Measurements from ENCODE around the gene PBXIP1. TPM values are rescaled to one million over a fixed set of nuclear protein-coding genes. Genes with fewer than 3 reads are reported as not detected.
A peak's percentile ranks its signal among the peaks of the same experiment; 100 is the strongest.

The PBXIP1 gene
- total RNA-seq, 2 experiments from 2014 or later = 55.9 to 57.3 TPM

GRCh38 chr1:154954541-154954940 lies 1.4 kb downstream of the PBXIP1 start:
- intact Hi-C loops (cut with micrococcal nuclease) = no loop called here
- POLR2A ChIA-PET = interaction anchor here (0.6 to 3.7 kb wide), 8 partner anchors 10 to 96 kb away, joined by 3 to 23 read pairs (median 6); partner anchors contain the start of genes ADAM15, CKS1B, FLAD1 and PMVK
- CTCF ChIA-PET = interaction anchor here (1.0 to 5.3 kb wide), 11 partner anchors 15 to 107 kb away, joined by 3 to 38 read pairs (median 8); partner anchors contain the start of genes ADAM15, FLAD1 and PMVK
- H3K27ac Mint-ChIP-seq = peak overlapping the region; percentile 97
- no peaks in the 10 kb centered on the region for H3K27me3 Mint-ChIP-seq
- no peak for DNase-seq
- H3K36me3 Mint-ChIP-seq = peaks cover 12% of the 10 kb centered on the region
- H3K4me3 Mint-ChIP-seq = peak overlapping the region; percentile 92
- H3K4me1 Mint-ChIP-seq (ENCODE audit: low read depth) = peaks cover 76% of the 10 kb centered on the region
- no peaks in the 10 kb centered on the region for H3K9me3 Mint-ChIP-seq

GRCh38 chr1:154953611-154954038 lies 2.3 kb downstream of the PBXIP1 start:
- intact Hi-C loops (cut with micrococcal nuclease) = no loop called here
- POLR2A ChIA-PET = interaction anchor here (0.9 to 3.7 kb wide), 4 partner anchors 9 to 47 kb away, joined by 3 to 23 read pairs (median 16); partner anchors contain the start of genes PMVK and ZBTB7B

DNA sequence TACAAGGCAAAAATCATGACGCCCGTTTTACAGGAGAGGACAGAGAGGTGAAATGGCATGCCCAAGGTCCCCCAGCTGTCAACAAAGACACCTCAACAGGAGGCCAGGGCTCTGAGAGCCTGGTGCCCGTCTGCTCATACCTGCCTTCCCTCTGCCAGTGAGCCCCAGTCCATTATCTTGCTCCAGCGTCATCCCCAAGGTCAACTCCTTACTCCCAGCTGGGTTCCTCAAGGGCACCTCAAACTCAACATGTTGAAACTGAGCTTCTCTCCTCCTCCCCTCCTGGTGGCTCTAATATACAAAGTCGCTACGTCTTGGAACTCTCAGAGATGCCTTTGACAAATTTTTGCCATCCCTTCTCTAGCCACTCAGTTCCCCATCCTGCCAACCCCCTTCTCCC lies 3.2 kb downstream of the PBXIP1 start:
- Mint-ChIP-seq H3K9me3 (no peaks in the 10 kb centered on the region), H3K4me3 (peak overlapping the region; percentile 79), H3K4me1 (ENCODE audit: low read depth) (peaks cover 78% of the 10 kb centered on the region), H3K27me3 (no peaks in the 10 kb centered on the region), H3K27ac (peak overlapping the region; percentile 97), H3K36me3 (peaks cover 14% of the 10 kb centered on the region)
- no peak for DNase-seq
- ChIA-PET CTCF (interaction anchor here (0.6 to 5.3 kb wide), 13 partner anchors 8 to 393 kb away, joined by 3 to 38 read pairs (median 4); partner anchors contain the start of genes ADAM15, EFNA4, PMVK and PYGO2), POLR2A (interaction anchor here (0.7 to 2.9 kb wide), 6 partner anchors 9 to 393 kb away, joined by 3 to 20 read pairs (median 4); partner anchors contain the start of genes PMVK and PYGO2)
- intact Hi-C loops (cut with micrococcal nuclease) = no loop called here

More at GRCh38 chr1:154953611-154954038, 2.3 kb downstream of the PBXIP1 start:
- peaks cover 80% of the 10 kb centered on the region for H3K4me1 Mint-ChIP-seq (ENCODE audit: low read depth)
- H3K27me3 Mint-ChIP-seq = no peaks in the 10 kb centered on the region
- H3K4me3 Mint-ChIP-seq = peak overlapping the region; percentile 92
- H3K36me3 Mint-ChIP-seq = peaks cover 13% of the 10 kb centered on the region
- CTCF ChIA-PET = interaction anchor here (1.1 to 5.3 kb wide), 9 partner anchors 7 to 108 kb away, joined by 3 to 38 read pairs (median 9); partner anchors contain the start of genes FLAD1, PMVK and PYGO2
- DNase-seq = no peak
- H3K27ac Mint-ChIP-seq = peak overlapping the region; percentile 97
- no peaks in the 10 kb centered on the region for H3K9me3 Mint-ChIP-seq

DNA sequence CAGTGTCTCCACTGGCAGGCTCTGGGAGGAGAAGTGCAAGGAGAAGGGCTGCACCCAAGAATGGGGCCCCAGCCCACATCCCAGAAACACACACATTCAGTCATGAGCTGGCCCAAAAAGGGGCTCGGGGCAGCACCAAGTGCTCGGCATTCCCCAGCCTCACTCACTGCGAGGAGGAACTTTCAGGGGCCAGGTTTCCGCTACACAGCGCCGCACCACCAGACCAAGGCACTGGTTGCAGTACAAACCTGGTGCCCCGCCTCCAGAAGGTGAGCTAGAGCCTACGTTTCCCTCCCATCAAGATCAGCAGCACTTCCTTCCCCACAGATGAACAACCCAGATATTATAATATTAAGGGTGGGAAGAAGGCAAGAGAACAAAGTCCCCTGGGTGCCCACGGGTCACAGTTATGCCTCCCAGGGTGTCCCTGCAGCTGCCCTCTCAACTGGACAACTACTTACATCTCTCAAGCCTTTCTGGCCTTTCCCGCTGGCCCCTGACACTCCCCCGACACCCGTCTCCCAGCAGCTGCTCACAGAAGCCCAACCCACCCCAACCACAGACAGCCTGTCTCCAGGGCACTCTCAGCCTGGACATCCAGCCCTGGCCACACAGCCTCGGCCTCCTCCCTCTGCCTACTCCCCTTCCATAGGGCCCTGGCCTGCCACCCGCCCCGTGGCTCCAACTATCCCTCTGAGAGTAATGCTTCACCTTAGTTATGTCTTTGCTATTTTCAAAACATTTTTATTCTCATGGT lies 3.8 kb downstream of the PBXIP1 start:
- CTCF ChIA-PET = interaction anchor here (0.6 to 5.3 kb wide), 13 partner anchors 9 to 392 kb away, joined by 3 to 38 read pairs (median 4); partner anchors contain the start of genes ADAM15, EFNA4, PMVK and PYGO2
- Mint-ChIP-seq H3K9me3 (no peaks in the 10 kb centered on the region), H3K27ac (peak overlapping the region; percentile 97), H3K4me3 (peak overlapping the region; percentile 79), H3K36me3 (peaks cover 15% of the 10 kb centered on the region), H3K27me3 (no peaks in the 10 kb centered on the region), H3K4me1 (ENCODE audit: low read depth) (peaks cover 74% of the 10 kb centered on the region)
- intact Hi-C loops (cut with micrococcal nuclease) = no loop called here
- DNase-seq = peak; percentile 87
- POLR2A ChIA-PET = interaction anchor here (0.7 to 2.9 kb wide), 6 partner anchors 9 to 392 kb away, joined by 3 to 20 read pairs (median 4); partner anchors contain the start of genes PMVK and PYGO2

- DNase-seq = no peak
- Mint-ChIP-seq H3K27ac (no peak overlapping the region), H3K4me1 (ENCODE audit: low read depth) (peaks cover 46% of the 10 kb centered on the region), H3K4me3 (no peak overlapping the region), H3K9me3 (no peaks in the 10 kb centered on the region), H3K27me3 (no peaks in the 10 kb centered on the region), H3K36me3 (peaks cover 20% of the 10 kb centered on the region)
- ChIA-PET POLR2A (no interaction called here), CTCF (interaction anchor here (0.8 to 1.9 kb wide), 3 partner anchors 10 to 13 kb away, joined by 3 to 6 read pairs (median 3); partner anchors contain the start of genes PMVK and PYGO2)
- intact Hi-C loops (cut with micrococcal nuclease) = no loop called here
These were observed 7.8 kb downstream of the PBXIP1 start for GRCh38 chr1:154948079-154948478.

- Mint-ChIP-seq H3K27me3 (no peaks in the 10 kb centered on the region), H3K27ac (peak overlapping the region; percentile 47), H3K4me3 (no peak overlapping the region), H3K4me1 (ENCODE audit: low read depth) (peaks cover 47% of the 10 kb centered on the region), H3K9me3 (no peaks in the 10 kb centered on the region), H3K36me3 (peaks cover 20% of the 10 kb centered on the region)
- intact Hi-C loops (cut with micrococcal nuclease) = no loop called here
- DNase-seq = no peak
- CTCF ChIA-PET = interaction anchor here (0.6 to 2.5 kb wide), 5 partner anchors 9 to 115 kb away, joined by 3 to 9 read pairs (median 3); partner anchors contain the start of gene PMVK
- POLR2A ChIA-PET = interaction anchor here (0.8 kb wide), 1 partner anchor 10 kb away, joined by 3 read pairs; the partner anchor contains the start of gene PMVK
These were observed 9.7 kb downstream of the PBXIP1 start for GRCh38 chr1:154945962-154946850.

- Mint-ChIP-seq H3K36me3 (peaks cover 13% of the 10 kb centered on the region), H3K27ac (peak overlapping the region; percentile 47), H3K9me3 (no peaks in the 10 kb centered on the region), H3K4me3 (no peak overlapping the region), H3K27me3 (no peaks in the 10 kb centered on the region), H3K4me1 (ENCODE audit: low read depth) (peaks cover 47% of the 10 kb centered on the region)
- intact Hi-C loops (cut with micrococcal nuclease) = no loop called here
- ChIA-PET CTCF (interaction anchor here (0.6 to 2.5 kb wide), 6 partner anchors 8 to 466 kb away, joined by 3 to 14 read pairs (median 6); partner anchors contain the start of genes PMVK and PYGO2), POLR2A (interaction anchor here (0.7 kb wide), 1 partner anchor 9 kb away, joined by 3 read pairs; no protein-coding TSS in a partner anchor)
- DNase-seq = no peak
These were observed 10.5 kb downstream of the PBXIP1 start for GRCh38 chr1:154945160-154945961.

- ChIA-PET CTCF (interaction anchor here (0.6 to 2.5 kb wide), 22 partner anchors 8 to 465 kb away, joined by 3 to 14 read pairs (median 4); partner anchors contain the start of genes FLAD1, PMVK, PYGO2 and SHC1), POLR2A (interaction anchor here (0.7 to 1.4 kb wide), 5 partner anchors 8 to 317 kb away, joined by 3 read pairs; no protein-coding TSS in a partner anchor)
- no peak for DNase-seq
- no peaks in the 10 kb centered on the region for H3K9me3 Mint-ChIP-seq
- no peak overlapping the region for H3K4me3 Mint-ChIP-seq
- intact Hi-C loops (cut with micrococcal nuclease) = no loop called here
- peak overlapping the region; percentile 93 for H3K27ac Mint-ChIP-seq
- H3K36me3 Mint-ChIP-seq = peaks cover 11% of the 10 kb centered on the region
- peaks cover 51% of the 10 kb centered on the region for H3K4me1 Mint-ChIP-seq (ENCODE audit: low read depth)
- H3K27me3 Mint-ChIP-seq = no peaks in the 10 kb centered on the region
These were observed 11.3 kb downstream of the PBXIP1 start for GRCh38 chr1:154944401-154945159.

DNA sequence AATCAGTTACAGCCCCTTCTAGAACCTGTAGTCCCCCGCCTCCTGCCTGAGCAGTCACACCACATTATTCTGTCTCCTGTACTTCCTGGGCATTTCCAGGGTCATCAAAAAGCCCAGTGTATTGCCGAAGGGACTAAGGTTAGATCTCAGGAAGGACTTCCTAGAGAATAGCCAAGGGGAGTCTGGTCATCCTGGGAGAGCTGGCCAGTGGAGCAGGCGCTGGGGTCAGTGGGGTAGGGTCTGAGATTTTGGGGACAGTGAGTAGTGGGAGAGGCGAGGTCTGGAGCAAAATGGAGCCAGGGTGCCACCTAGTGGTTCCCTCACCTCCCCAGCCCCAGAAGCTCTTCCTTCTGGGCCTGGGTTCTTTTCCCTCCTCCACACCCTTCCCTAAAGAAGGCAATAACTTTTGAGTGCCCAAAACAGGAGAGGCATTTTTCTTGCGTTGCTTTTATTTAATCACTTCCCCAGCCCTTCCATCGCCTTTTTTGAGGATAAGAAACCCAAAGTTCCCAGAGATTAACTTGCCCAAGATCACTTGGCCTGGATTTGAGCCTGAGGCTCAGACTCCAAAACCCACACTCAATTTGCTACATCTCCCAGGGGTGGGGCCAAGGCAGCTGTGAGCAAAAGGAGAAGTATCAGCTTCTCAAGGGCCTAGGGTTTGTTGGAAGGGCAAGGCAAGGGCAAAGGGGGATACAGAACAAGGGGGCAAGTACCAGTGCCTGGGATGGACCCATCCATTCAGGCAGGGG lies 12.1 kb downstream of the PBXIP1 start:
- DNase-seq = peak; percentile 61
- ChIA-PET POLR2A (interaction anchor here (0.9 to 1.4 kb wide), 4 partner anchors 9 to 316 kb away, joined by 3 read pairs; no protein-coding TSS in a partner anchor), CTCF (interaction anchor here (0.9 to 2.5 kb wide), 21 partner anchors 7 to 464 kb away, joined by 3 to 14 read pairs (median 4); partner anchors contain the start of genes FLAD1, PMVK, PYGO2 and SHC1)
- Mint-ChIP-seq H3K27me3 (no peaks in the 10 kb centered on the region), H3K4me1 (ENCODE audit: low read depth) (peaks cover 54% of the 10 kb centered on the region), H3K9me3 (no peaks in the 10 kb centered on the region), H3K27ac (peak overlapping the region; percentile 93), H3K4me3 (peak overlapping the region; percentile 52), H3K36me3 (peaks cover 11% of the 10 kb centered on the region)
- intact Hi-C loops (cut with micrococcal nuclease) = no loop called here

All from activated CD4-positive, alpha-beta memory T cell treated with anti-CD3 and anti-CD28 coated beads for 36 hours (primary cell).